Neural crest cell (in vitro differentiated cells): Measurements from ENCODE around the gene STX8. TPM values are rescaled to one million over a fixed set of nuclear protein-coding genes. Genes with fewer than 3 reads are reported as not detected.

Source experiments
- DNase-seq: peaks from one replicate; pipeline ENCODE4 v3.0.0; 2021; ENCODE audit warnings: low read depth, mixed read lengths, low spot score
- H3K27ac Mint-ChIP-seq: one replicate; pipeline ENCODE4 v1.8.0; 2021; ENCODE audit warnings: mild to moderate bottlenecking, mixed read lengths; ENCODE audit not compliant: unreplicated experiment
- H3K27me3 Mint-ChIP-seq: 2 replicates; pipeline ENCODE4 v1.8.0; 2021; ENCODE audit warnings: low read depth, mild to moderate bottlenecking, mixed read lengths
- H3K36me3 Mint-ChIP-seq: 2 replicates; pipeline ENCODE4 v1.8.0; 2021; ENCODE audit warnings: low read depth, mild to moderate bottlenecking, mixed read lengths
- H3K4me1 Mint-ChIP-seq: 2 replicates; pipeline ENCODE4 v1.8.0; 2021; ENCODE audit warnings: mixed read lengths
- H3K4me3 Mint-ChIP-seq: one replicate; pipeline ENCODE4 v1.8.0; 2021; ENCODE audit warnings: mild to moderate bottlenecking, mixed read lengths
- H3K9me3 Mint-ChIP-seq: 2 replicates; pipeline ENCODE4 v1.8.0; 2021; ENCODE audit warnings: mixed read lengths
- total RNA-seq: library from RNA; stranded (reverse); gene quantifications from 2 replicates; pipeline ENCODE4 v1.2.1, GENCODE V29; 2021
- TF ChIP-seq, protein P1 (sequence below): fragments of 200-600 bp; sonication (generic); conservative IDR thresholded peaks from 2 replicates; pipeline ENCODE4 v1.5.0; 2021; ENCODE audit warnings: antibody characterized with exemption, mild to moderate bottlenecking

STX8 gene
- total RNA-seq, 1 donor from 2014 or later, result 56.6 TPM

DNA sequence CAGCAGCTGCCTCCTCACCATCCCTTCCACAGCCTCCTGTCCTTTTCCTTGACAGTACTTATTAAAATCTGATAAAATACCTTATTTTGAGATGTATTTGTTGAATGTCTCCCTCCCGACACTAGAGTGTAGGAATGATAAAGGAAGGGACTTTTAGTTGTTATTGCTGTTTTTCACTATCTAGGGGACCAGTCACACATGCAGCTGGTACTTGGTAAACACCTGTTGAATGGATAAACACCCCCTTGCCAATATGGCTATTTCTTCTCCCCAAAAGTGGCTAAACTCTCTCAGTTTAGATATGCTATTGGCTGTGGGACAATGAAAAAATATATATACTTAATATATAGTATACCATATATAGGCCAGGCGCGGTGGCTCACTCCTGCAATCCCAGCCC is 96.7 kb downstream of the STX8 start:
- H3K4me3 Mint-ChIP-seq, result no peak overlapping the region
- peaks cover 8% of the 10 kb centered on the region for H3K4me1 Mint-ChIP-seq
- no peak for DNase-seq
- no peaks in the 10 kb centered on the region for H3K9me3 Mint-ChIP-seq
- no peaks in the 10 kb centered on the region for H3K36me3 Mint-ChIP-seq
- no peaks in the 10 kb centered on the region for H3K27me3 Mint-ChIP-seq
- TF ChIP-seq, protein P1, sequence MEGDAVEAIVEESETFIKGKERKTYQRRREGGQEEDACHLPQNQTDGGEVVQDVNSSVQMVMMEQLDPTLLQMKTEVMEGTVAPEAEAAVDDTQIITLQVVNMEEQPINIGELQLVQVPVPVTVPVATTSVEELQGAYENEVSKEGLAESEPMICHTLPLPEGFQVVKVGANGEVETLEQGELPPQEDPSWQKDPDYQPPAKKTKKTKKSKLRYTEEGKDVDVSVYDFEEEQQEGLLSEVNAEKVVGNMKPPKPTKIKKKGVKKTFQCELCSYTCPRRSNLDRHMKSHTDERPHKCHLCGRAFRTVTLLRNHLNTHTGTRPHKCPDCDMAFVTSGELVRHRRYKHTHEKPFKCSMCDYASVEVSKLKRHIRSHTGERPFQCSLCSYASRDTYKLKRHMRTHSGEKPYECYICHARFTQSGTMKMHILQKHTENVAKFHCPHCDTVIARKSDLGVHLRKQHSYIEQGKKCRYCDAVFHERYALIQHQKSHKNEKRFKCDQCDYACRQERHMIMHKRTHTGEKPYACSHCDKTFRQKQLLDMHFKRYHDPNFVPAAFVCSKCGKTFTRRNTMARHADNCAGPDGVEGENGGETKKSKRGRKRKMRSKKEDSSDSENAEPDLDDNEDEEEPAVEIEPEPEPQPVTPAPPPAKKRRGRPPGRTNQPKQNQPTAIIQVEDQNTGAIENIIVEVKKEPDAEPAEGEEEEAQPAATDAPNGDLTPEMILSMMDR, result no peak
- H3K27ac Mint-ChIP-seq, result no peak overlapping the region

DNA sequence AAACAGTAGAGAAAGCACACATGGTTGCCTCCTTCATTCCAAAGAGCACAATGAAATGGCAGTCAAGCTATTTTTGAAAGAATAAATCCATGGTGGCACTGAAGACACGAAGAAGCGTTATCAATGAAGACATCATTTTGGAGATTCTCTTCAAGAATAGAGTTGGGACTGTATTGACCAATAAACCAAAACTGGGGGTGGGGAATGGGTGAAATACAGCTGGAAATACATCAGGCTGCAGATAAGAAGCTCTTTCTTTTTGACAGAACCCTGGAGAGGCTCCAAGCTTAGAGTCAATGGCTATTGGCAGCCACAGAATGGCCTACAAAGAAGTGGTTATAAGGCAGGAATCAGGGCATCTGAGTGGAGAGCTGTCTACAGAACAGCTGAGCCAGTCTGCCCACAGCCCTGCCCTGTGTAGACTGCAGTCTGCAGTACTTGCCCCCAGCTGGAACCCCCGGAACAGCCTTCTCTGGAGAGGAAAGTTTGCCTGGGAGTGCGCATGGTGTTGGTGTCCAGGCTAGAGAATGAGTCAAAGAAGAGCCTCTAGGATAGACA is 100.4 kb downstream of the STX8 start:
- no peaks in the 10 kb centered on the region for H3K27me3 Mint-ChIP-seq
- H3K36me3 Mint-ChIP-seq, result peaks cover 3% of the 10 kb centered on the region
- peaks cover 7% of the 10 kb centered on the region for H3K4me1 Mint-ChIP-seq
- TF ChIP-seq, protein P1, result no peak
- H3K27ac Mint-ChIP-seq, result no peak overlapping the region
- H3K9me3 Mint-ChIP-seq, result no peaks in the 10 kb centered on the region
- no peak for DNase-seq
- no peak overlapping the region for H3K4me3 Mint-ChIP-seq

DNA sequence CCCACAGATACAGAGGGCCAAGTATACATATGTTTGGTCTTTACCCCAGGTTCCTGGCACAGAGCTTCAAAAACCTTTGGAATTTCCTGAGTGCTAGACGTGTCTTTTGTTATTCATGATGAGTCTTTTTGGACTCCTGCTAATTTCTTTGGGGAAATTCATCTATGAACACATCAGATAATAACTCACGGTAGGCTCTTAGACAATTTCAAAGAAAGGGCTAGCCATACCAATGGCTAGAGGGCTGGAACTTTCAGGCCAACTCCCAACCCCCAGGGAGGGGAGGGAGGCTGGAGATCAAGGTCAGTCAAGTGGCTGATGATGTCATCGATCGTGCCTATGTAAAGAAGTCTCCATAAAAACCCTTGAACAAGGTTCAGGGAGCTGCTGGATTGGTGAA is 101.9 kb downstream of the STX8 start:
- no peak overlapping the region for H3K27ac Mint-ChIP-seq
- H3K9me3 Mint-ChIP-seq, result no peaks in the 10 kb centered on the region
- no peak overlapping the region for H3K4me3 Mint-ChIP-seq
- TF ChIP-seq, protein P1, result no peak
- H3K27me3 Mint-ChIP-seq, result no peaks in the 10 kb centered on the region
- DNase-seq, result no peak
- peaks cover 3% of the 10 kb centered on the region for H3K36me3 Mint-ChIP-seq
- H3K4me1 Mint-ChIP-seq, result peaks cover 9% of the 10 kb centered on the region

DNA sequence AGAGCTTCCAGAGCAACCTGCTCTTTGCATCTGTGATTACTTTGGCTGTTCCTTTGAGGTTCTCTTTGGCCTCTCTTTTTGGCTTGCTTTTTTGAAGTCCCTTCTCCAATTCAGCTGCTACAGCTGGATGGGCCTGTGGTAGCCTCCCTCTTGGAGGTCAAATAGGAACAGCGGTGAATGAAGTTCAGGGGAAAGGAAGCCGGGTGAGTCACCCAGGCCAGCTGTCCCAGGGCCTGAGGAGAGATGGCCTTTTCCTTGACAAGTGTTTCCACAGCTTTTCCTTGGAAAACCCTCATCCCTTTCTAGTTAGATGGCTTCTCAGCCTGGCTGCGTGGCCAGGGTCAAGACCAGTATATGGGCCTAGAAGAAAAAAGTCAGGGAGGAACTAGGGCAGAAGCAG is 103.1 kb downstream of the STX8 start:
- no peaks in the 10 kb centered on the region for H3K27me3 Mint-ChIP-seq
- no peak overlapping the region for H3K27ac Mint-ChIP-seq
- H3K4me1 Mint-ChIP-seq, result peaks cover 9% of the 10 kb centered on the region
- TF ChIP-seq, protein P1, result no peak
- H3K4me3 Mint-ChIP-seq, result no peak overlapping the region
- DNase-seq, result no peak
- H3K9me3 Mint-ChIP-seq, result no peaks in the 10 kb centered on the region
- H3K36me3 Mint-ChIP-seq, result peaks cover 3% of the 10 kb centered on the region

DNA sequence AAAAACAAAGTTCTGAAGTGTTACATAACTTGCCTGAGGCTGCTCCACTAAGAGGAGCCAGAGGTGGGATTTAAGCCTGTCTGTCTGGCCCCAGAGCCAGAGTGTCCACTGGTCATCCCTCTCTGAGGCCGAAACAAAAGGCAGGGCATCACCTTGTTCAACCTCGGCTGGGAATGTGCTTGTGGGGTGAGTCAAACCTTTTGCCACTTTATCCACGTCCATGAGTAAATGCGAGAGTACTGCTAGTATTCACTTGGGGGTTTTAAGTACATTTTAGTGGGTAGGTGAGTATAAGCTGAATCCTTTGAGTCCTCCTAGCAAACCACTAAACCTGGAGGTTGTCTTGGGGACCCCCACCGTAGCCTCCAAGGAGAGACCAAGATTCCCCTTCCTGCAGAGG is 103.5 kb downstream of the STX8 start:
- H3K4me3 Mint-ChIP-seq, result no peak overlapping the region
- TF ChIP-seq, protein P1, result no peak
- H3K27me3 Mint-ChIP-seq, result no peaks in the 10 kb centered on the region
- DNase-seq, result no peak
- H3K36me3 Mint-ChIP-seq, result peaks cover 3% of the 10 kb centered on the region
- H3K27ac Mint-ChIP-seq, result no peak overlapping the region
- H3K9me3 Mint-ChIP-seq, result no peaks in the 10 kb centered on the region
- H3K4me1 Mint-ChIP-seq, result peaks cover 9% of the 10 kb centered on the region
